Spleen (tissue), 7 donors: ENCODE data around the gene KCNC4.

ENCODE experiments used
- POLR2A ChIP-seq, 3 donors: fragments of 450-650 bp; IDR thresholded peaks; one replicate each; pipeline ENCODE4 v1.5.1; 2017; ENCODE audit warnings: antibody characterized with exemption in 3 of 3, mild to moderate bottlenecking in 1 of 3
- POLR2AphosphoS5 ChIP-seq, 3 donors: sonication (generic); formaldehyde crosslinking; IDR thresholded peaks; one replicate each; pipeline ENCODE4 v1.5.1; 2017; ENCODE audit warnings: antibody characterized with exemption in 3 of 3
- TF ChIP-seq, protein P1 (sequence below), 11 experiments: fragments of 200-600 bp in 7 of 11; fragments of 450-650 bp in 4 of 11; sonication (generic) in 4 of 11; IDR thresholded peaks in 8 of 11; conservative IDR thresholded peaks in 3 of 11; 1 replicate in 7 of 11; 2 replicates in 4 of 11; pipeline versions ENCODE4 v1.4.0 to v1.8.0; 2016 to 2021; ENCODE audit warnings: antibody characterized with exemption in 11 of 11, inconsistent platforms in 4 of 11, mild to moderate bottlenecking in 1 of 11
- donor health status: DM: no; HTN: no; CAD: no; lungs with moderate emphysema.
- donor health status: DM: no; HTN: no; CAD: no.
- donor health status: DM: no; HTN: no; CAD: no.

DNA sequence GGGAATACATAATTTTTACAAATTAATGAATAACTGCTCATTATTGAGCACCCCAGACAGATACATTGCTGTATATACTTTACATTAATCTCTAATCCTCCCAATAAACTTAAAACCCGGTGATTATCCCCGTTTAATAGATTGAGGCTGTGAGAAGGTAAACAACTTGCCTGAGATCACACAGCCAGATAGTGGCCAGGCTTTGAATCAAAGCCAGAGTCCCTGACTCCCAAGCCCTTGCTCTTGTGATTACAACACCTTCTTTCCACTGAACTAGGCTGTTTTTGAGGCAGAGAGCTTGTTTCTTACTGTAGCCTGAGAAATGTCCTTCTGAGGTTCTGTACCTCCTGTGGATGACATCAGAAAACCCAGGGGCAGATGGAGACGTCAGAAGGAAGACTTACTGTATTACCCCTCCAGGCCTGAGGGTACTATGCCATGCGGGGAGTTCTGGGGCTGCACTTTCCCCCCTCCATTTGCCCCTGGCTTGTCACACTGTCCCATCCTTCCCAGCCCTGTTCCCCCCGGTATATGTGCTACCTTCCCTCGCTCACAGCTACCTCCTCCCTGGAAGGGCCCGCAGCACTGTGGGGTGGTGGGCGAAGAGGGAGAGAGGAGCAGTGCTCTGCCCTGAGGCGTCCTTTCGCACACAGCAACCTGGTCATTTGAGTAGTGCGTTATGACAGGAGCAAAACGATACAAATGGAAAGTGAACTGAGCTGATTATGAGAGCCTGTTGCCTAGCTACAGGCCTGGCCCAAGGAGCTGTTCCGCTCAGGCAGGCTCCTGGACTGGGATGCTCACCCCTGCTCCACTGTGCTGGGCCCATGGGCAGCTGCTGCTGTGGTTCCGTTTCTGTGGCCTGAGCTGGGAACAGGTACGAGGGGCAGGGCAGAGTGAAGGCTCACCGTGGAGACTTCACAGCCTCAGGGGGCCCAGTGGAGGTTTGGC is 4.6 kb downstream of the KCNC4 start:
- TF ChIP-seq POLR2AphosphoS5 (IDR thresholded peaks at IDR 0.05) (no peak), POLR2A (IDR thresholded peaks at IDR 0.05) (no peak)
- TF ChIP-seq, protein P1, sequence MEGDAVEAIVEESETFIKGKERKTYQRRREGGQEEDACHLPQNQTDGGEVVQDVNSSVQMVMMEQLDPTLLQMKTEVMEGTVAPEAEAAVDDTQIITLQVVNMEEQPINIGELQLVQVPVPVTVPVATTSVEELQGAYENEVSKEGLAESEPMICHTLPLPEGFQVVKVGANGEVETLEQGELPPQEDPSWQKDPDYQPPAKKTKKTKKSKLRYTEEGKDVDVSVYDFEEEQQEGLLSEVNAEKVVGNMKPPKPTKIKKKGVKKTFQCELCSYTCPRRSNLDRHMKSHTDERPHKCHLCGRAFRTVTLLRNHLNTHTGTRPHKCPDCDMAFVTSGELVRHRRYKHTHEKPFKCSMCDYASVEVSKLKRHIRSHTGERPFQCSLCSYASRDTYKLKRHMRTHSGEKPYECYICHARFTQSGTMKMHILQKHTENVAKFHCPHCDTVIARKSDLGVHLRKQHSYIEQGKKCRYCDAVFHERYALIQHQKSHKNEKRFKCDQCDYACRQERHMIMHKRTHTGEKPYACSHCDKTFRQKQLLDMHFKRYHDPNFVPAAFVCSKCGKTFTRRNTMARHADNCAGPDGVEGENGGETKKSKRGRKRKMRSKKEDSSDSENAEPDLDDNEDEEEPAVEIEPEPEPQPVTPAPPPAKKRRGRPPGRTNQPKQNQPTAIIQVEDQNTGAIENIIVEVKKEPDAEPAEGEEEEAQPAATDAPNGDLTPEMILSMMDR (IDR thresholded peaks at IDR 0.05 in 8 of 11, conservative IDR thresholded peaks at IDR 0.05 in 3 of 11), result no peak
